IMR-90 (cell line): ENCODE data around the gene STRIP1. TPM values are rescaled to one million over a fixed set of nuclear protein-coding genes. Genes with fewer than 3 reads are reported as not detected.

Experiments
- ATAC-seq: fragments of 200-7000 bp; cut with Tn5 transposase; 2 replicates; pipeline ENCODE4 v1.9.1; 2020; ENCODE audit warnings: low read depth, mild to moderate bottlenecking, moderate library complexity
- BruUV-seq: library from RNA; stranded (reverse); fragments of 400-500 nt; replicated peaks from 2 replicates; lab custom pipeline; 2021; lab: Mats Ljungman, UMichigan
- CTCF ChIA-PET: fragments of 300-600 bp; formaldehyde crosslinking; extraction: SDS; loops from one replicate; lab custom pipeline; 2021; ENCODE audit warnings: antibody characterized with exemption; lab: Yijun Ruan, JAX
- POLR2A ChIA-PET: fragments of 300-600 bp; sonication (Branson Sonifier 250); formaldehyde crosslinking; loops from one replicate; lab custom pipeline; 2022; ENCODE audit warnings: antibody characterized with exemption; ENCODE audit not compliant: unreplicated experiment; lab: Charles Lee
- DNase-seq: peaks from one replicate; pipeline ENCODE4 v3.0.0; 2013
- H2AFZ ChIP-seq: replicated peaks from 2 replicates; pipeline ENCODE3; 2013; ENCODE audit warnings: low read length, mild to moderate bottlenecking; ENCODE audit not compliant: poor library complexity
- H2AK5ac ChIP-seq: 2 replicates; pipeline ENCODE4 v1.6.1; 2013; ENCODE audit warnings: low read depth, low read length, inconsistent platforms
- H2AK9ac ChIP-seq: replicated peaks from 2 replicates; pipeline ENCODE3; 2013; ENCODE audit warnings: mild to moderate bottlenecking, low read depth, low read length, moderate library complexity; ENCODE audit not compliant: poor library complexity
- H2BK120ac ChIP-seq: 2 replicates; pipeline ENCODE4 v1.6.1; 2013; ENCODE audit warnings: low read depth, low read length, inconsistent platforms
- H2BK15ac ChIP-seq: 3 replicates; pipeline ENCODE4 v1.6.1; 2013; ENCODE audit warnings: low read depth, low read length, inconsistent platforms
- H2BK20ac ChIP-seq: 2 replicates; pipeline ENCODE4 v1.6.1; 2013; ENCODE audit warnings: low read depth, mild to moderate bottlenecking, inconsistent platforms, low read length, moderate library complexity
- H2BK5ac ChIP-seq: 2 replicates; pipeline ENCODE4 v1.6.1; 2013; ENCODE audit warnings: mild to moderate bottlenecking, low read depth, low read length, inconsistent platforms; ENCODE audit not compliant: poor library complexity, severe bottlenecking
- H3K14ac ChIP-seq: replicated peaks from 2 replicates; pipeline ENCODE4 v1.6.1; 2013; ENCODE audit warnings: low read depth, low read length, inconsistent platforms
- H3K18ac ChIP-seq: 2 replicates; pipeline ENCODE4 v1.6.1; 2013; ENCODE audit warnings: low read depth, low read length, control low read depth
- H3K23ac ChIP-seq: 2 replicates; pipeline ENCODE4 v1.6.1; 2013; ENCODE audit warnings: low read depth, low read length, inconsistent platforms
- H3K27ac ChIP-seq: 2 replicates; pipeline ENCODE4 v1.5.1; 2013; ENCODE audit warnings: mild to moderate bottlenecking, control low read depth, low read length; ENCODE audit not compliant: insufficient read depth
- H3K27me3 ChIP-seq: 2 replicates; pipeline ENCODE4 v1.6.1; 2013; ENCODE audit warnings: low read length; ENCODE audit not compliant: control insufficient read depth, insufficient read depth
- H3K36me3 ChIP-seq: 2 replicates; pipeline ENCODE4 v1.6.1; 2013; ENCODE audit warnings: low read length, mixed read lengths; ENCODE audit not compliant: control insufficient read depth, insufficient read depth
- H3K4ac ChIP-seq: 2 replicates; pipeline ENCODE4 v1.6.1; 2013; ENCODE audit warnings: low read depth, low read length, inconsistent platforms
- H3K4me1 ChIP-seq: 2 replicates; pipeline ENCODE4 v1.6.1; 2013; ENCODE audit warnings: low read length, mixed read lengths; ENCODE audit not compliant: control insufficient read depth, insufficient read depth
- H3K4me2 ChIP-seq: 2 replicates; pipeline ENCODE4 v1.6.1; 2013; ENCODE audit warnings: low read depth, mild to moderate bottlenecking, control low read depth, low read length, moderate library complexity
- H3K4me3 ChIP-seq: 2 replicates; pipeline ENCODE4 v1.5.1; 2013; ENCODE audit warnings: low read depth, mild to moderate bottlenecking, control low read depth, low read length, moderate library complexity; ENCODE audit not compliant: insufficient read depth
- H3K56ac ChIP-seq: 2 replicates; pipeline ENCODE4 v1.6.1; 2013; ENCODE audit warnings: low read length, inconsistent platforms; ENCODE audit not compliant: insufficient read depth; ENCODE audit errors: extremely low read depth
- H3K79me1 ChIP-seq, 2 experiments: 2 replicates each; pipeline ENCODE4 v1.6.1; 2013; ENCODE audit warnings: low read length in 2 of 2, inconsistent platforms in 1 of 2, low read depth in 1 of 2
- H3K9ac ChIP-seq: 2 replicates; pipeline ENCODE4 v1.6.1; 2013; ENCODE audit warnings: low read depth, low read length, control low read depth
- H3K9me1 ChIP-seq: 2 replicates; pipeline ENCODE4 v1.6.1; 2013; ENCODE audit warnings: low read length, inconsistent platforms; ENCODE audit not compliant: insufficient read depth
- H3K9me3 ChIP-seq: 2 replicates; pipeline ENCODE4 v1.6.1; 2013; ENCODE audit warnings: low read length; ENCODE audit not compliant: control insufficient read depth, insufficient read depth
- H4K20me1 ChIP-seq: 2 replicates; pipeline ENCODE4 v1.6.1; 2013; ENCODE audit warnings: low read length, inconsistent platforms; ENCODE audit not compliant: insufficient read depth
- H4K5ac ChIP-seq: 2 replicates; pipeline ENCODE4 v1.6.1; 2013; ENCODE audit warnings: mild to moderate bottlenecking, low read depth, low read length, control low read depth
- H4K8ac ChIP-seq, 2 experiments: 2 replicates each; pipeline ENCODE4 v1.6.1; 2013; ENCODE audit warnings: low read depth in 2 of 2, low read length in 2 of 2, control low read depth in 1 of 2, inconsistent platforms in 1 of 2
- H4K91ac ChIP-seq: 2 replicates; pipeline ENCODE4 v1.6.1; 2013; ENCODE audit warnings: low read depth, low read length, inconsistent platforms; ENCODE audit not compliant: insufficient read depth
- CEBPB ChIP-seq: IDR thresholded peaks from 2 replicates; pipeline ENCODE4 v1.6.1; 2012; ENCODE audit warnings: low read depth, low read length, improper control_type of control experiment
- FOS ChIP-seq: fragments of 150-350 bp; IDR thresholded peaks from 2 replicates; pipeline ENCODE4 v1.6.1; 2016; ENCODE audit warnings: low read depth, low read length
- WGBS, 2 experiments: methylation state at CpG; one replicate each; pipeline versions ENCODE4 v1.1.5 to v1.1.7; 2013; ENCODE audit warnings: missing lambda C conversion rate in 2 of 2; ENCODE audit not compliant: insufficient read length in 1 of 2; ENCODE audit errors: extremely low coverage in 2 of 2; 5-methylcytosine and 5-hydroxymethylcytosine counted together
- dilution Hi-C: fragments of 300-500 bp; cut with HindIII; formaldehyde crosslinking; loops from one replicate; pipeline ENCODE4 v1.14.3; 2018; ENCODE audit warnings: low sequenced_read_pairs; ENCODE audit not compliant: unreplicated experiment
- in situ Hi-C: fragments of 300-500 bp; cut with MboI; formaldehyde crosslinking; loops from 3 replicates; pipeline ENCODE4 v1.14.3; 2019; ENCODE audit warnings: low sequenced_read_pairs, inconsistent platforms, mixed read lengths
- intact Hi-C: fragments of 100-400 bp; cut with micrococcal nuclease; formaldehyde crosslinking; loops from 2 replicates; pipeline ENCODE4 v1.10.0; 2022
- polyA plus RNA-seq, 3 experiments: library from polyadenylated mRNA; depleted of rRNA; stranded (reverse); fragments of >200 nt; gene quantifications; 2 replicates each; pipeline ENCODE4 v1.2.3, GENCODE V29; 2012; ENCODE audit warnings: low replicate concordance in 1 of 3
- total RNA-seq: library from RNA; depleted of rRNA; stranded (reverse); fragments of >200 nt; gene quantifications from 2 replicates; pipeline ENCODE4 v1.2.3, GENCODE V29; 2012

The STRIP1 gene
- total and polyA plus RNA-seq, 2 of the 4 experiments (the other 2 are of a cell fraction): 30.4 to 33.5 TPM

DNA sequence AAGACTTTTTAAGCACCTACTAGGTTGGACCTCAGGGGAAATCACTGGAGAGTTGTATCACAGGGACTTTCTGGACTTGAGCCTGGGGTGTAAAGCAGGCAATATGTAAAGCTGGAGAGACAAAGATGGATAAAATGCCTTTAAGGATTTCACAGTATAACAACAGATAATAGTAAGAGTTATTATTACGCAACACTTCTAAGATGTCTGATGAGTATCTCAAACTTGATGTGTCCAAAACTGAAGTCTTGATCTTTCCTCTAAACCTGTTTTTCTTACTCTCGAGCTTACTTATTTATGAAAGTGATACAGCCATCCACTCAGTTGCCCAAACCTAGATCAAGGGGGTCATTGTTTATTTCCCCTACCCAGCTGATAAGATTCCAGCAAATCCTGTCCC is 2.1 kb upstream of the STRIP1 start:
- Histone ChIP-seq H3K9ac (no peak overlapping the region), H3K18ac (no peak overlapping the region), H2BK15ac (no peak overlapping the region), H4K5ac (no peak overlapping the region), H3K79me1 (peaks cover 13 to 22% of the 10 kb centered on the region in 2 experiments), H4K20me1 (peaks cover 12% of the 10 kb centered on the region), H3K4me3 (no peak overlapping the region), H3K4me1 (peaks cover 2% of the 10 kb centered on the region; the same call in 1 of the 2 replicates), H3K36me3 (no peaks in the 10 kb centered on the region), H3K4ac (no peak overlapping the region), H2AK9ac (no peak overlapping the region), H2BK5ac (no peak overlapping the region), H4K8ac (no peak overlapping the region), H2BK120ac (no peak overlapping the region), H2BK20ac (no peak overlapping the region), H3K56ac (no peak overlapping the region), H3K9me1 (peaks cover 4% of the 10 kb centered on the region; the same call in 1 of the 2 replicates), H3K14ac (no peak overlapping the region), H4K91ac (no peak overlapping the region), H3K23ac (no peak overlapping the region), H2AK5ac (no peak overlapping the region), H3K27me3 (no peaks in the 10 kb centered on the region), H2AFZ (no peak overlapping the region), H3K27ac (no peak overlapping the region), H3K4me2 (no peak overlapping the region), H3K9me3 (no peaks in the 10 kb centered on the region)
- DNase-seq (no peak), ATAC-seq (no peak)
- ChIA-PET CTCF (interaction anchor here (0.7 kb wide), 1 partner anchor 16 kb away, joined by 3 read pairs; no protein-coding TSS in a partner anchor), POLR2A (no interaction called here)
- WGBS, 2 experiments: no CpG with 5 or more reads among the region's 2 CpGs
- TF ChIP-seq FOS: no peak
- TF ChIP-seq CEBPB: peak; percentile 97
- in situ Hi-C loops: no loop called here
- dilution Hi-C loops: no loop called here
- BruUV-seq: no TSS peak
- intact Hi-C loops: loop anchor here (5.0 kb wide), 1 partner anchor 430 kb away; no protein-coding TSS in a partner anchor
